HCT116 (cell line): ENCODE results near the gene GHR.

Source experiments
- CBX3 ChIP-seq: IDR thresholded peaks from 2 replicates; pipeline ENCODE4 v1.6.1; 2012; ENCODE audit warnings: low read depth
- EGR1 ChIP-seq: IDR thresholded peaks from 2 replicates; pipeline ENCODE4 v1.6.1; 2012; ENCODE audit warnings: low read depth
- EZH2 ChIP-seq: fragments of 200-600 bp; sonication (generic); IDR thresholded peaks from 2 replicates; pipeline ENCODE4 v1.6.1; 2017; ENCODE audit warnings: antibody characterized with exemption, mixed run types
- POLR2A ChIP-seq: IDR thresholded peaks from 2 replicates; pipeline ENCODE4 v1.7.0; 2011; ENCODE audit warnings: borderline replicate concordance; ENCODE audit not compliant: insufficient read depth, insufficient read length; ENCODE audit errors: extremely low read depth
- POLR2AphosphoS5 ChIP-seq: IDR thresholded peaks from 2 replicates; pipeline ENCODE4 v1.6.1; 2011; ENCODE audit warnings: mild to moderate bottlenecking, low read depth, low read length, moderate library complexity
- RAD21 ChIP-seq: IDR thresholded peaks from 2 replicates; pipeline ENCODE4 v1.6.1; 2012; ENCODE audit warnings: low read depth, mild to moderate bottlenecking
- SIN3A ChIP-seq: IDR thresholded peaks from 2 replicates; pipeline ENCODE4 v1.6.1; 2012; ENCODE audit warnings: low read depth
- SP1 ChIP-seq: IDR thresholded peaks from 2 replicates; pipeline ENCODE4 v1.6.1; 2012; ENCODE audit warnings: low read depth
- YY1 ChIP-seq: IDR thresholded peaks from 2 replicates; pipeline ENCODE4 v1.6.1; 2011; ENCODE audit warnings: low read length, low read depth, moderate library complexity, mild to moderate bottlenecking; ENCODE audit not compliant: insufficient replicate concordance; ENCODE audit errors: extremely low read depth
- ZNF274 ChIP-seq: fragments of 200-500 bp; sonication (Bioruptor generic); IDR thresholded peaks from 2 replicates; pipeline ENCODE4 v1.6.1; 2014; ENCODE audit warnings: mild to moderate bottlenecking, low read depth, low read length, inconsistent platforms
- TF ChIP-seq, protein P1 (sequence below), 3 experiments: fragments of 200-600 bp in 1 of 3; sonication (generic) in 1 of 3; IDR thresholded peaks in 2 of 3; conservative IDR thresholded peaks in 1 of 3; 2 replicates each; pipeline ENCODE4 v1.5.1; 2012 to 2017; ENCODE audit warnings: low read depth in 2 of 3, low read length in 2 of 3, antibody characterized with exemption in 1 of 3, borderline replicate concordance in 1 of 3, control low read depth in 1 of 3, mild to moderate bottlenecking in 1 of 3, mixed read lengths in 1 of 3, mixed run types in 1 of 3, moderate library complexity in 1 of 3; ENCODE audit not compliant: insufficient read depth in 1 of 3
- TF ChIP-seq, protein P2 (sequence below): IDR thresholded peaks from 2 replicates; pipeline ENCODE4 v1.6.1; 2012; ENCODE audit warnings: low read depth
- TF ChIP-seq, protein P3 (sequence below): IDR thresholded peaks from 2 replicates; pipeline ENCODE4 v1.6.1; 2012
- TF ChIP-seq, protein P4 (sequence below): IDR thresholded peaks from 2 replicates; pipeline ENCODE4 v1.6.1; 2011; ENCODE audit warnings: mild to moderate bottlenecking, low read length, moderate library complexity; ENCODE audit not compliant: insufficient replicate concordance; ENCODE audit errors: extremely low read depth

DNA sequence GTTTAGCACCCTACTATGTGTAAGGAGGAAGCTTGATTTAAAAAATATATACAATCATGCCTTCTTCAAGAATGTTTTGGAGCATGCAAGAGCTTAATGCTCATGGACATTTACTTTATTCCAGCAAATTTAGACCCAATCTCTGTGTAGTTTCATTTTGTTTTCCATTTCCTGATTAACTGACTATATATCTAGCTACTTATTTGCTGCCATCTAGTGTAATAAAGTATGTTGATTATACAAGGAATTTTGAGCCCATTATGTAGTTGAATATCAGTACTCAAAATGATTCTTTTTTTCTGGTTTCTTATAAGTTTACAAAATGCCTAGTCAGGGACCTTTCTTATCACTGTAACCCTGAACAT is 233.4 kb downstream of the GHR start:
- TF ChIP-seq, protein P1, sequence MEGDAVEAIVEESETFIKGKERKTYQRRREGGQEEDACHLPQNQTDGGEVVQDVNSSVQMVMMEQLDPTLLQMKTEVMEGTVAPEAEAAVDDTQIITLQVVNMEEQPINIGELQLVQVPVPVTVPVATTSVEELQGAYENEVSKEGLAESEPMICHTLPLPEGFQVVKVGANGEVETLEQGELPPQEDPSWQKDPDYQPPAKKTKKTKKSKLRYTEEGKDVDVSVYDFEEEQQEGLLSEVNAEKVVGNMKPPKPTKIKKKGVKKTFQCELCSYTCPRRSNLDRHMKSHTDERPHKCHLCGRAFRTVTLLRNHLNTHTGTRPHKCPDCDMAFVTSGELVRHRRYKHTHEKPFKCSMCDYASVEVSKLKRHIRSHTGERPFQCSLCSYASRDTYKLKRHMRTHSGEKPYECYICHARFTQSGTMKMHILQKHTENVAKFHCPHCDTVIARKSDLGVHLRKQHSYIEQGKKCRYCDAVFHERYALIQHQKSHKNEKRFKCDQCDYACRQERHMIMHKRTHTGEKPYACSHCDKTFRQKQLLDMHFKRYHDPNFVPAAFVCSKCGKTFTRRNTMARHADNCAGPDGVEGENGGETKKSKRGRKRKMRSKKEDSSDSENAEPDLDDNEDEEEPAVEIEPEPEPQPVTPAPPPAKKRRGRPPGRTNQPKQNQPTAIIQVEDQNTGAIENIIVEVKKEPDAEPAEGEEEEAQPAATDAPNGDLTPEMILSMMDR (IDR thresholded peaks at IDR 0.05 in 2 of 3, conservative IDR thresholded peaks at IDR 0.05 in 1 of 3; ENCODE audit: borderline replicate concordance in 1 of 3, insufficient read depth in 1 of 3, low read depth in 2 of 3, low read length in 2 of 3), result peak in 1 of 3 experiments; percentile 24; a peak in 1 of 6 replicates
- TF ChIP-seq EGR1, result no peak
- no peak for TF ChIP-seq POLR2A
- TF ChIP-seq ZNF274, result no peak
- TF ChIP-seq, protein P2, sequence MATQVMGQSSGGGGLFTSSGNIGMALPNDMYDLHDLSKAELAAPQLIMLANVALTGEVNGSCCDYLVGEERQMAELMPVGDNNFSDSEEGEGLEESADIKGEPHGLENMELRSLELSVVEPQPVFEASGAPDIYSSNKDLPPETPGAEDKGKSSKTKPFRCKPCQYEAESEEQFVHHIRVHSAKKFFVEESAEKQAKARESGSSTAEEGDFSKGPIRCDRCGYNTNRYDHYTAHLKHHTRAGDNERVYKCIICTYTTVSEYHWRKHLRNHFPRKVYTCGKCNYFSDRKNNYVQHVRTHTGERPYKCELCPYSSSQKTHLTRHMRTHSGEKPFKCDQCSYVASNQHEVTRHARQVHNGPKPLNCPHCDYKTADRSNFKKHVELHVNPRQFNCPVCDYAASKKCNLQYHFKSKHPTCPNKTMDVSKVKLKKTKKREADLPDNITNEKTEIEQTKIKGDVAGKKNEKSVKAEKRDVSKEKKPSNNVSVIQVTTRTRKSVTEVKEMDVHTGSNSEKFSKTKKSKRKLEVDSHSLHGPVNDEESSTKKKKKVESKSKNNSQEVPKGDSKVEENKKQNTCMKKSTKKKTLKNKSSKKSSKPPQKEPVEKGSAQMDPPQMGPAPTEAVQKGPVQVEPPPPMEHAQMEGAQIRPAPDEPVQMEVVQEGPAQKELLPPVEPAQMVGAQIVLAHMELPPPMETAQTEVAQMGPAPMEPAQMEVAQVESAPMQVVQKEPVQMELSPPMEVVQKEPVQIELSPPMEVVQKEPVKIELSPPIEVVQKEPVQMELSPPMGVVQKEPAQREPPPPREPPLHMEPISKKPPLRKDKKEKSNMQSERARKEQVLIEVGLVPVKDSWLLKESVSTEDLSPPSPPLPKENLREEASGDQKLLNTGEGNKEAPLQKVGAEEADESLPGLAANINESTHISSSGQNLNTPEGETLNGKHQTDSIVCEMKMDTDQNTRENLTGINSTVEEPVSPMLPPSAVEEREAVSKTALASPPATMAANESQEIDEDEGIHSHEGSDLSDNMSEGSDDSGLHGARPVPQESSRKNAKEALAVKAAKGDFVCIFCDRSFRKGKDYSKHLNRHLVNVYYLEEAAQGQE, result no peak
- TF ChIP-seq, protein P3, sequence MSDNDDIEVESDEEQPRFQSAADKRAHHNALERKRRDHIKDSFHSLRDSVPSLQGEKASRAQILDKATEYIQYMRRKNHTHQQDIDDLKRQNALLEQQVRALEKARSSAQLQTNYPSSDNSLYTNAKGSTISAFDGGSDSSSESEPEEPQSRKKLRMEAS, result no peak
- TF ChIP-seq SIN3A, result no peak
- no peak for TF ChIP-seq SP1
- no peak for TF ChIP-seq EZH2
- TF ChIP-seq, protein P4, sequence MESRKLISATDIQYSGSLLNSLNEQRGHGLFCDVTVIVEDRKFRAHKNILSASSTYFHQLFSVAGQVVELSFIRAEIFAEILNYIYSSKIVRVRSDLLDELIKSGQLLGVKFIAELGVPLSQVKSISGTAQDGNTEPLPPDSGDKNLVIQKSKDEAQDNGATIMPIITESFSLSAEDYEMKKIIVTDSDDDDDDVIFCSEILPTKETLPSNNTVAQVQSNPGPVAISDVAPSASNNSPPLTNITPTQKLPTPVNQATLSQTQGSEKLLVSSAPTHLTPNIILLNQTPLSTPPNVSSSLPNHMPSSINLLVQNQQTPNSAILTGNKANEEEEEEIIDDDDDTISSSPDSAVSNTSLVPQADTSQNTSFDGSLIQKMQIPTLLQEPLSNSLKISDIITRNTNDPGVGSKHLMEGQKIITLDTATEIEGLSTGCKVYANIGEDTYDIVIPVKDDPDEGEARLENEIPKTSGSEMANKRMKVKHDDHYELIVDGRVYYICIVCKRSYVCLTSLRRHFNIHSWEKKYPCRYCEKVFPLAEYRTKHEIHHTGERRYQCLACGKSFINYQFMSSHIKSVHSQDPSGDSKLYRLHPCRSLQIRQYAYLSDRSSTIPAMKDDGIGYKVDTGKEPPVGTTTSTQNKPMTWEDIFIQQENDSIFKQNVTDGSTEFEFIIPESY, result no peak
- no peak for TF ChIP-seq YY1
- TF ChIP-seq CBX3, result no peak
- TF ChIP-seq POLR2AphosphoS5, result no peak
- peak; percentile 25; the same call in 1 of the 2 replicates for TF ChIP-seq RAD21
